Sigmoid colon (tissue), 3 donors: ENCODE results near the gene TXNDC11.

Experiments
- POLR2A ChIP-seq, 2 donors: fragments of 450-650 bp; IDR thresholded peaks; one replicate each; pipeline ENCODE4 v1.6.1; 2016; ENCODE audit warnings: antibody characterized with exemption in 2 of 2, mild to moderate bottlenecking in 2 of 2, moderate library complexity in 2 of 2
- TF ChIP-seq, protein P1 (sequence below), 4 experiments: fragments of 450-650 bp in 3 of 4; fragments of 200-600 bp in 1 of 4; IDR thresholded peaks; one replicate each; pipeline ENCODE4 v1.5.1; 2016 to 2019; ENCODE audit warnings: antibody characterized with exemption in 4 of 4, mild to moderate bottlenecking in 3 of 4, moderate library complexity in 2 of 4

DNA sequence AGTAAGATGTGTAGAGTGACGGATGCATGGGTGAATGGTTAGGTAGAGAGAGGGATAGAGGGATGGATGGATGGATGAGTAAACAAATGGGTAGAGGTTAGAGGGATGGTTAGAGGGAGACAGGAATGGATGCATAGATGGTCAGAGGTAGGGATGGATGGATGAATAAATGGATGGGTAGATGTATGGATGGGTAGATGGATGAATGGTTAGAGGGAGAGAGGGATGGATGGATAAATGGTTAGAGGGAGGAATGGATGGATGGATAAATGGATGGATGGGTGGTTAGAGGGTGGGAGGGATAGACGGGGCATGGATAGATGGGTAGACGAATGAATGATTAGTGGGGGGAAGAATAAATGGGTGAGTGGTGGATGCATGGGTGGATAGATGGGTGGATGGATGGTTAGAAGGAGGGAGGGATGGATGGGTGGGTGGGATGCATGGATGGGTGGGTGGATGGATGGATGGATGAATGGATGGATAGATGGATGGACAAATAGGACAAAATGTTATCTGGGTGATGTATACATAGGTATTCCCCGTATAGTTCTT is 103.6 kb downstream of the TXNDC11 start:
- TF ChIP-seq, protein P1, sequence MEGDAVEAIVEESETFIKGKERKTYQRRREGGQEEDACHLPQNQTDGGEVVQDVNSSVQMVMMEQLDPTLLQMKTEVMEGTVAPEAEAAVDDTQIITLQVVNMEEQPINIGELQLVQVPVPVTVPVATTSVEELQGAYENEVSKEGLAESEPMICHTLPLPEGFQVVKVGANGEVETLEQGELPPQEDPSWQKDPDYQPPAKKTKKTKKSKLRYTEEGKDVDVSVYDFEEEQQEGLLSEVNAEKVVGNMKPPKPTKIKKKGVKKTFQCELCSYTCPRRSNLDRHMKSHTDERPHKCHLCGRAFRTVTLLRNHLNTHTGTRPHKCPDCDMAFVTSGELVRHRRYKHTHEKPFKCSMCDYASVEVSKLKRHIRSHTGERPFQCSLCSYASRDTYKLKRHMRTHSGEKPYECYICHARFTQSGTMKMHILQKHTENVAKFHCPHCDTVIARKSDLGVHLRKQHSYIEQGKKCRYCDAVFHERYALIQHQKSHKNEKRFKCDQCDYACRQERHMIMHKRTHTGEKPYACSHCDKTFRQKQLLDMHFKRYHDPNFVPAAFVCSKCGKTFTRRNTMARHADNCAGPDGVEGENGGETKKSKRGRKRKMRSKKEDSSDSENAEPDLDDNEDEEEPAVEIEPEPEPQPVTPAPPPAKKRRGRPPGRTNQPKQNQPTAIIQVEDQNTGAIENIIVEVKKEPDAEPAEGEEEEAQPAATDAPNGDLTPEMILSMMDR (IDR thresholded peaks at IDR 0.05): no peak
- TF ChIP-seq POLR2A (IDR thresholded peaks at IDR 0.05): no peak
